CD4-positive, alpha-beta T cell treated with Interleukin-17A for 4 hours (primary cell): ENCODE measurements around the gene SMOC2.

Experiments
- DNase-seq: peaks from one replicate; pipeline ENCODE4 v3.0.0-alpha.2; 2020; ENCODE audit warnings: mixed read lengths

Gene SMOC2

GRCh38 chr6:168440520-168441433 lies at the start of gene SMOC2:
Gene SMOC2 (plus strand): TSS chr6:168441184. CDS start chr6:168441371, 187 bp downstream.
- DNase-seq: no peak

- DNase-seq: no peak
These were observed 47.7 kb upstream of the SMOC2 start for GRCh38 chr6:168393126-168393870.

- DNase-seq: no peak
These were observed 46.4 kb upstream of the SMOC2 start for GRCh38 chr6:168394606-168395005.

- no peak for DNase-seq
These were observed 45.0 kb upstream of the SMOC2 start for GRCh38 chr6:168395983-168396382.

GRCh38 chr6:168396561-168396960 lies 44.4 kb upstream of the SMOC2 start:
- DNase-seq: no peak

GRCh38 chr6:168397012-168397411 lies 44.0 kb upstream of the SMOC2 start:
- no peak for DNase-seq

- no peak for DNase-seq
These were observed 40.9 kb upstream of the SMOC2 start for GRCh38 chr6:168400037-168400436.

- no peak for DNase-seq
These were observed 37.5 kb upstream of the SMOC2 start for GRCh38 chr6:168403370-168404005.

- DNase-seq: no peak
These were observed 36.4 kb upstream of the SMOC2 start for GRCh38 chr6:168404560-168404959.

- DNase-seq: no peak
These were observed 33.1 kb upstream of the SMOC2 start for GRCh38 chr6:168407842-168408241.

- DNase-seq: no peak
These were observed 32.4 kb upstream of the SMOC2 start for GRCh38 chr6:168408504-168409136.

GRCh38 chr6:168410035-168410434 lies 30.9 kb upstream of the SMOC2 start:
- DNase-seq: no peak

- no peak for DNase-seq
These were observed 30.4 kb upstream of the SMOC2 start for GRCh38 chr6:168410554-168411011.

- no peak for DNase-seq
These were observed 29.9 kb upstream of the SMOC2 start for GRCh38 chr6:168411130-168411529.

- DNase-seq: no peak
These were observed 29.2 kb upstream of the SMOC2 start for GRCh38 chr6:168411793-168412192.

GRCh38 chr6:168412456-168412855 lies 28.5 kb upstream of the SMOC2 start:
- no peak for DNase-seq

- DNase-seq: no peak
These were observed 27.8 kb upstream of the SMOC2 start for GRCh38 chr6:168413018-168413720.

- DNase-seq: no peak
These were observed 27.1 kb upstream of the SMOC2 start for GRCh38 chr6:168413856-168414255.

GRCh38 chr6:168414336-168415097 lies 26.5 kb upstream of the SMOC2 start:
- no peak for DNase-seq

GRCh38 chr6:168415098-168415992 lies 25.6 kb upstream of the SMOC2 start:
- DNase-seq: no peak
